ENCODE measurements around the gene MAGI1.

MAGI1 gene

DNA sequence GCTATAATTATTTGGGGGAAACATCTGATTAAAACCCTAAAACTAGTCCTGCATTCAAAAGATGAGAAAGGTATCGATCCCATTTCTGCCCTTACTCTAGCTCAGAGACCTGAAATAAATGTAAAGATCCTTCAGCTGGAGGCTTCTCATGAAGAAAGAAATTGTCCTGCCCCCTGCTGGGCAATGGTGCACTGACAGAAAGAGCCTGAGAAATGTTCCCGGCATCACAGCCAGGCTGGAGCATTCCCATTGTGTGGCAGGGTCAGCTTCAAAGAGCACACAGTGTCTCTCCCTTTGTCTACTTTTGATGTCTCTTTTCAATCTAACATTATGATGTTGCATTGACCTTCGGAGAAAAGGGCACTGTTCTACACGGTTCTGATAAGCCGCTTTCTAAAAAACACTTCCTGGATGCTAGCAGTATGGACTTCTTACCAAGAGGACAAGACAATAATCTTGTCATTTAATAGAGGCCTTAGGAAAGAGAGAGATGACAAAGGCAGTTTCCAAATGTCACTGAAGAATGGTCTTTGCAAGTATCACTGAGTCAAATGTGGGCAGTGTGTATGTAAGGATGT, 287.5 kb downstream of the MAGI1 start:
- DNase-seq (ENCODE audit: insufficient read length, low spot score) (peak; percentile 13), FAIRE-seq (no peak)
- TF ChIP-seq, protein P1, sequence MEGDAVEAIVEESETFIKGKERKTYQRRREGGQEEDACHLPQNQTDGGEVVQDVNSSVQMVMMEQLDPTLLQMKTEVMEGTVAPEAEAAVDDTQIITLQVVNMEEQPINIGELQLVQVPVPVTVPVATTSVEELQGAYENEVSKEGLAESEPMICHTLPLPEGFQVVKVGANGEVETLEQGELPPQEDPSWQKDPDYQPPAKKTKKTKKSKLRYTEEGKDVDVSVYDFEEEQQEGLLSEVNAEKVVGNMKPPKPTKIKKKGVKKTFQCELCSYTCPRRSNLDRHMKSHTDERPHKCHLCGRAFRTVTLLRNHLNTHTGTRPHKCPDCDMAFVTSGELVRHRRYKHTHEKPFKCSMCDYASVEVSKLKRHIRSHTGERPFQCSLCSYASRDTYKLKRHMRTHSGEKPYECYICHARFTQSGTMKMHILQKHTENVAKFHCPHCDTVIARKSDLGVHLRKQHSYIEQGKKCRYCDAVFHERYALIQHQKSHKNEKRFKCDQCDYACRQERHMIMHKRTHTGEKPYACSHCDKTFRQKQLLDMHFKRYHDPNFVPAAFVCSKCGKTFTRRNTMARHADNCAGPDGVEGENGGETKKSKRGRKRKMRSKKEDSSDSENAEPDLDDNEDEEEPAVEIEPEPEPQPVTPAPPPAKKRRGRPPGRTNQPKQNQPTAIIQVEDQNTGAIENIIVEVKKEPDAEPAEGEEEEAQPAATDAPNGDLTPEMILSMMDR (IDR thresholded peaks at IDR 0.05; ENCODE audit: insufficient read depth, missing control alignments): peak; percentile 63

DNA sequence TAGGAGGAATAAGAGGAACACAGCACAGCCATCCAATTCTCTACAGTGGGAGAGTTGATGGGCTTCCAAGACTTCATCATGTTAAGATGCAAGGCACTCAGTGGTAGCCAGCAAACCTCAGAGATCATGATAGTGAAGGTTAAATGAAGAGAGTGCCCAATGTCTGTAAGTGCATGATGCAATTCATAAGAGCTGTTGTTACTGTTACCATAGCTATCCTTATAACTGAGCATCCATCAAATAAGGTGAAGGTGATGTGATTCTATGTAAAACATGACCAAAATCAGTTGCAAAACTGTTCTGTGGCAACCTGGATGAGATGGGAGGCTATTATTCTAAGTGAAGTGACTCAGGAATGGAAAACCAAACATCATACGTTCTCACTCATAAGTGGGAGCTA, 289.7 kb downstream of the MAGI1 start:
- TF ChIP-seq, protein P1 (IDR thresholded peaks at IDR 0.05; ENCODE audit: insufficient read depth, missing control alignments): no peak
- no peak for FAIRE-seq
- DNase-seq (ENCODE audit: insufficient read length, low spot score): no peak

DNA sequence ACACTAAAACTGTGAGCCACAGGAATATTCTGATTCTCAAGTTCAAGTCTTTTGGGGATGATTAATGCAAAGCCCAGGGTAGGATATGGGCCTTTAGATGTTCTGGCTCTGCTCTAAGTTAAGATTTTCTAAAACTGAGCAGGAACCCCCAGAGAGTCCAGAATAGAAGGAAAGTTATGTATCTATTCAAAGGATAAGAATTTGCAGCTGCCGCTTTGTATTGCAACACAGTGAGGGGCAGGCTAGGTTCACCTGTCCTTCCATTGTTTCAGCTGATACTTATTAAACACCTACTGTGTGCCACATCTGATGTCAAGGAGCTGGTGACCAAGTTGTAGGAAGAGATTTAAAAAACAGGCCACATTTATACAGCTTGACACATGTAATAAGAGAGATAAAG, 290.4 kb downstream of the MAGI1 start:
- no peak for FAIRE-seq
- TF ChIP-seq, protein P1 (IDR thresholded peaks at IDR 0.05; ENCODE audit: insufficient read depth, missing control alignments): no peak
- no peak for DNase-seq (ENCODE audit: insufficient read length, low spot score)

DNA sequence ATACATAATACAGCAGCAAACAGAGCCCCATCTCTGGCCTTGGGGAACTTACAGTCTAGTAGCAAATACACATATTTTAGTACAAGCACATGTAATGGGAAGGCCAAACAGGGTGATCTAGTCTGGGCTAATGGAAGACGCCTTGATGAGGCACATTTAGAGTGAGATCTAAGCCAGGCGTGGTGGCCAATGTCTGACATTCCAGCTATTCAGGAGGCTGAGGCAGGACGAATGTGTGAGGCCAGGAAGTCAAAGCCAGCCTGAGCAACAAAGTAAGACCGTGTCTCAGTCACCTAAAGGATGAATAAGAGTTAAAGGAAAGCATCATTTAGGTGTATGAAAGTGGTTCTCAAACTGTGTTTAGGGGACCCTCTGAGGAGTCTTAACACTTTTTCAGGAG, 291.9 kb downstream of the MAGI1 start:
- TF ChIP-seq, protein P1 (IDR thresholded peaks at IDR 0.05; ENCODE audit: insufficient read depth, missing control alignments): no peak
- FAIRE-seq (no peak), DNase-seq (ENCODE audit: insufficient read length, low spot score) (no peak)

DNA sequence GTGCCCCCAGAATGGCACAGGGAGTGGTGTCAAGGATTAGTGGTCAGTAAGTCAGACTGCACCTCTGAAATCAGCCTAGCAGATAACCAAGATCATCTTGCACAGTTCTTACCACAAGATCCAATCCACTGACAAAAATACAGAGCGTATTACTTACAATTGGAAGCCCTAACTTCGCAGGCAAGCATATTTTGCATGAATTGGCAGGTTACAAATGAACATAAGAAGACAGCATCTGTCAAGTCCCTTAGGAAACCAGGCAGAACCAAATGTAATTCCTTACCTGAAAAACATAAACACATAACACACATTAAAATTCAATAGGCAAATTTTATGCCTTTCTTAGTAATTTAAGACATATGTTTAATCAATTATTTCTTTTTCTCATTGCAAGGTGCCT, 293.4 kb downstream of the MAGI1 start:
- no peak for DNase-seq (ENCODE audit: insufficient read length, low spot score)
- TF ChIP-seq, protein P1 (IDR thresholded peaks at IDR 0.05; ENCODE audit: insufficient read depth, missing control alignments): no peak
- FAIRE-seq: no peak

DNA sequence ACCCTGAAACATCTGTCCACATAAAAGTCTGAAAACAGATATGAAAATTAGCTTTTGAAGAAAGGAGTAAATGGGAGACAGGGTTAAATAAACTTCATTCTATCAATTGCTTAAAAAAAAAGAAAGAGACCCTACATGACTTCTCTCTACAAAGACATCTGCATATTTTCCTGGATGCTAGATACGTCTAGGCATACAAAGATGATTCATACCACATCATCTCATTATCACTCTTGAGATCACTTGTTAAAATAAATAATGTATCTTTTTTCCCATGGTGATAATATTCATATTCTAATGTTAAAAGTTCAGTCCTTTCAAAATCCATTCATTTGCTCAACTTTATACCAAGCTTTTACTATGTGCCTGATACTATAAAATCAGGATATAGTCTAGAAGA, 295.8 kb downstream of the MAGI1 start:
- FAIRE-seq (no peak), DNase-seq (ENCODE audit: insufficient read length, low spot score) (no peak)
- TF ChIP-seq, protein P1 (IDR thresholded peaks at IDR 0.05; ENCODE audit: insufficient read depth, missing control alignments): no peak

DNA sequence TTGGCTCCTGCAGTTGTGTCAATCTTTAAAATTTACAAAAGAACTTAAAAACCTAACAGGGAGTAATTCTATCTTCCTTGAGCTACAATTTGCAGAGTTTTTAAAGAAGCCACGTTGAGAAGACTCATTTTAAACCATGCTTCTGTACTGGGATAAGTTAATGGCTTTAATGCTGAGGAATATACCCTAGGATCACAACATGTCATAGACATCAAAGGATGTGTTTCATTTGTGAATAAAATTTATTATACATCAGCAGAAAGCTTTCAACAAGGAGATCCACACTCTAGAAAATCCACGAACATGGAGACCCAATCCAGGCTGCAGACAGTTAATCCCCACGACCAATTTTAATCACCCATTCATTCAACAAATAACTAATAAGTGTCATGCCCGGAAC, 297.2 kb downstream of the MAGI1 start:
- TF ChIP-seq, protein P1 (IDR thresholded peaks at IDR 0.05; ENCODE audit: insufficient read depth, missing control alignments): no peak
- DNase-seq (ENCODE audit: insufficient read length, low spot score): no peak
- no peak for FAIRE-seq

Data from D721Med (cell line).